Neural progenitor cell (in vitro differentiated cells): ENCODE data around the gene SLC7A6OS.

Source experiments
- EZH2 ChIP-seq: fragments of 200-600 bp; sonication (generic); IDR thresholded peaks from 2 replicates; pipeline ENCODE4 v1.6.1; 2017; ENCODE audit warnings: antibody characterized with exemption, mild to moderate bottlenecking, moderate library complexity
- EZH2phosphoT487 ChIP-seq: fragments of 200-600 bp; sonication (generic); IDR thresholded peaks from 2 replicates; pipeline ENCODE4 v1.6.1; 2017; ENCODE audit warnings: antibody characterized with exemption
- TF ChIP-seq, protein P1 (sequence below): fragments of 200-600 bp; sonication (generic); IDR thresholded peaks from 2 replicates; pipeline ENCODE4 v1.5.1; 2017; ENCODE audit warnings: antibody characterized with exemption, mild to moderate bottlenecking

DNA sequence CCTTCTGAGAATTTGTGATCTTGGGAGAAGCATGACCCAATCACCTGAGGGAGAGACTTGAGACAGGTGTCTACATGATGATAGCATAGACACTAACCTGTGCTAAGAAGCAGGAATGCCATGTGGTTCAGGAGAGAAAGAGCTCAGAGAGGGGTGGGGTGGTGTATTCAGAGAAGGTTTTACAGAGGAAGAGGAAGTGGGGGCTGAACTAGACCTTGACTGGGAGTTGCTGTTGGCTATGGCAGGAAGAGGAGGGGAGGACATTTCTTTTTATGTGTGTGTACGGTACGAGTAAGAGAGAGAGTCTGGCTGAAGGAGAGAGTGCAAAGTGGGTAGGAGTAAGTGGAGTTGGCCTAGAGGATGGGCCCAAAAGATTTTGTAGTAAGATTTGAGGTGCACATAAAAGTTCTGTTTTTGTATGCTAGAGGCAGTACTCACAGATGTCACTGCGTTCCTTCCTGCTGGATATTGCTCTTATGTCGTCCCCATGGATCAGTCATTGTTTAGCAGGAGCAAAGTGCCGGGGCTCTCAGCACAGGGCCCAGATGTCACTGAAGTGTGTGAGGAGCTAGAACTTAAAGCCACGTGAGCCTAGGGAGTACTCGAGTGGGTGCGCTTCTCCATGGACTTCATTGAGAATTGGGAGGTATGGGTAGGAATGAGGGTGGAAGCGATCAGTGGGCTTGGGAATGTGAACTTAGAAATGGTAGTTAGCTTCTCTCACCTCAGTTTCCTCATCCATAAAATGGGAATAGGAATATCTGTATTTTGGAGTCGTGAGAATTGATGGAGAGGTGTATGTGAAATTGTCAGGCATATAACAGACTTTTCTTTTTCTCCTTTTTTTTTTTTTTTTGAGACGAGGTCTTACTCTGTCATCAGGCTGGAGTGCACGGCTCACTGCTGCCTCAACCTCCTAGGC, 24.3 kb downstream of the SLC7A6OS start:
- TF ChIP-seq, protein P1, sequence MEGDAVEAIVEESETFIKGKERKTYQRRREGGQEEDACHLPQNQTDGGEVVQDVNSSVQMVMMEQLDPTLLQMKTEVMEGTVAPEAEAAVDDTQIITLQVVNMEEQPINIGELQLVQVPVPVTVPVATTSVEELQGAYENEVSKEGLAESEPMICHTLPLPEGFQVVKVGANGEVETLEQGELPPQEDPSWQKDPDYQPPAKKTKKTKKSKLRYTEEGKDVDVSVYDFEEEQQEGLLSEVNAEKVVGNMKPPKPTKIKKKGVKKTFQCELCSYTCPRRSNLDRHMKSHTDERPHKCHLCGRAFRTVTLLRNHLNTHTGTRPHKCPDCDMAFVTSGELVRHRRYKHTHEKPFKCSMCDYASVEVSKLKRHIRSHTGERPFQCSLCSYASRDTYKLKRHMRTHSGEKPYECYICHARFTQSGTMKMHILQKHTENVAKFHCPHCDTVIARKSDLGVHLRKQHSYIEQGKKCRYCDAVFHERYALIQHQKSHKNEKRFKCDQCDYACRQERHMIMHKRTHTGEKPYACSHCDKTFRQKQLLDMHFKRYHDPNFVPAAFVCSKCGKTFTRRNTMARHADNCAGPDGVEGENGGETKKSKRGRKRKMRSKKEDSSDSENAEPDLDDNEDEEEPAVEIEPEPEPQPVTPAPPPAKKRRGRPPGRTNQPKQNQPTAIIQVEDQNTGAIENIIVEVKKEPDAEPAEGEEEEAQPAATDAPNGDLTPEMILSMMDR = no peak
- TF ChIP-seq EZH2phosphoT487 (no peak), EZH2 (no peak)
